Esophagus squamous epithelium (tissue), 4 donors: ENCODE results near the gene DEPDC7.

Source experiments
- CTCF ChIP-seq, 6 experiments: fragments of 450-650 bp in 4 of 6; fragments of 200-600 bp in 2 of 6; sonication (generic) in 2 of 6; IDR thresholded peaks; one replicate each; pipeline ENCODE4 v1.5.1; 2016 to 2019; ENCODE audit warnings: antibody characterized with exemption in 6 of 6, mild to moderate bottlenecking in 4 of 6, moderate library complexity in 4 of 6
- POLR2A ChIP-seq, 4 donors: fragments of 450-650 bp; IDR thresholded peaks; one replicate each; pipeline ENCODE4 v1.6.1; 2017; ENCODE audit warnings: antibody characterized with exemption in 4 of 4, mild to moderate bottlenecking in 4 of 4, moderate library complexity in 3 of 4

GRCh38 chr11:33027846-33028536 is 12.3 kb downstream of the DEPDC7 start:
- TF ChIP-seq POLR2A (IDR thresholded peaks at IDR 0.05) (no peak), CTCF (IDR thresholded peaks at IDR 0.05) (no peak)
